Naive thymus-derived CD4-positive, alpha-beta T cell (primary cell): Measurements from ENCODE around the gene ADAMTSL5. TPM values are rescaled to one million over a fixed set of nuclear protein-coding genes. Genes with fewer than 3 reads are reported as not detected.

Experiments
- ATAC-seq: fragments of 150-1000 bp; cut with Tn5 transposase; 2 replicates; pipeline ENCODE4 v1.10.0; 2021; ENCODE audit warnings: mild to moderate bottlenecking, moderate library complexity
- CTCF ChIA-PET: fragments of 350-600 bp; sonication (Branson Sonifier 250); formaldehyde crosslinking; loops from one replicate; lab custom pipeline; 2021; ENCODE audit warnings: antibody characterized with exemption; lab: Charles Lee
- POLR2A ChIA-PET: fragments of 350-600 bp; sonication (Branson Sonifier 250); formaldehyde crosslinking; loops from one replicate; lab custom pipeline; 2021; ENCODE audit warnings: antibody characterized with exemption, inconsistent platforms; lab: Charles Lee
- DNase-seq, 9 donors: peaks; one replicate each; pipeline versions ENCODE4 v3.0.0 to v3.0.0-alpha.2; 2020 to 2022; ENCODE audit warnings: mixed read lengths in 1 of 9
- H3K27ac ChIP-seq: one replicate; pipeline ENCODE4 v1.7.0; 2013; ENCODE audit warnings: mild to moderate bottlenecking, low read depth, low read length, moderate library complexity
- H3K27me3 ChIP-seq, 2 donors: one replicate each; pipeline ENCODE4 v1.7.0; 2013; ENCODE audit warnings: low read length in 2 of 2, mild to moderate bottlenecking in 2 of 2, moderate library complexity in 2 of 2; ENCODE audit not compliant: control insufficient read depth in 2 of 2, insufficient read depth in 2 of 2
- H3K36me3 ChIP-seq, 3 experiments: 1 replicate in 2 of 3; 2 replicates in 1 of 3; pipeline ENCODE4 v1.7.0; 2013; ENCODE audit warnings: low read length in 3 of 3, mild to moderate bottlenecking in 3 of 3, moderate library complexity in 1 of 3; ENCODE audit not compliant: insufficient read depth in 3 of 3, control insufficient read depth in 2 of 3
- H3K4me1 ChIP-seq, 2 donors: one replicate each; pipeline ENCODE4 v1.7.0; 2013; ENCODE audit warnings: low read length in 2 of 2, mild to moderate bottlenecking in 2 of 2, moderate library complexity in 1 of 2; ENCODE audit not compliant: control insufficient read depth in 2 of 2, insufficient read depth in 2 of 2
- H3K4me3 ChIP-seq: 2 replicates; pipeline ENCODE4 v1.7.0; 2013; ENCODE audit warnings: mild to moderate bottlenecking, low read length
- H3K9me3 ChIP-seq, 3 experiments: 1 replicate in 2 of 3; 2 replicates in 1 of 3; pipeline ENCODE4 v1.7.0; 2013; ENCODE audit warnings: low read length in 3 of 3; ENCODE audit not compliant: control insufficient read depth in 2 of 3
- H3K27ac Mint-ChIP-seq, 9 donors: one replicate each; pipeline ENCODE4 v1.8.0; 2020 to 2022; ENCODE audit warnings: mixed read lengths in 9 of 9, mild to moderate bottlenecking in 8 of 9, moderate library complexity in 5 of 9, inconsistent platforms in 2 of 9
- H3K27me3 Mint-ChIP-seq, 5 donors: one replicate each; pipeline ENCODE4 v1.8.0; 2021 to 2022; ENCODE audit warnings: mixed read lengths in 5 of 5, mild to moderate bottlenecking in 1 of 5
- H3K36me3 Mint-ChIP-seq, 5 donors: one replicate each; pipeline ENCODE4 v1.8.0; 2020 to 2022; ENCODE audit warnings: mixed read lengths in 5 of 5, mild to moderate bottlenecking in 3 of 5, inconsistent platforms in 1 of 5
- H3K4me1 Mint-ChIP-seq, 7 donors: one replicate each; pipeline ENCODE4 v1.8.0; 2020 to 2022; ENCODE audit warnings: mixed read lengths in 7 of 7, mild to moderate bottlenecking in 3 of 7, inconsistent platforms in 1 of 7
- H3K4me3 Mint-ChIP-seq, 10 donors: one replicate each; pipeline ENCODE4 v1.8.0; 2020 to 2022; ENCODE audit warnings: mild to moderate bottlenecking in 10 of 10, mixed read lengths in 10 of 10, moderate library complexity in 6 of 10, inconsistent platforms in 2 of 10
- H3K9me3 Mint-ChIP-seq, 11 donors: one replicate each; pipeline ENCODE4 v1.8.0; 2020 to 2022; ENCODE audit warnings: mixed read lengths in 11 of 11, mild to moderate bottlenecking in 4 of 11, inconsistent platforms in 1 of 11, moderate library complexity in 1 of 11
- intact Hi-C, 2 donors: fragments of 100-400 bp; cut with micrococcal nuclease; formaldehyde crosslinking; loops; one replicate each; pipeline ENCODE4 v1.15.1; 2023
- polyA plus RNA-seq, 2 donors: library from polyadenylated mRNA; unstranded; fragments of 300-500 nt; fragmentation: Illumina TruSeq; gene quantifications; one replicate each; pipeline ENCODE4 v1.2.3, GENCODE V29; 2021
- total RNA-seq, 6 experiments: library from RNA in 5 of 6; stranded (reverse) in 5 of 6; gene quantifications; 1 replicate in 5 of 6; 2 replicates in 1 of 6; pipeline ENCODE4 v1.2.3 and lab custom pipeline; 2021 to 2026

The ADAMTSL5 gene, protein sequence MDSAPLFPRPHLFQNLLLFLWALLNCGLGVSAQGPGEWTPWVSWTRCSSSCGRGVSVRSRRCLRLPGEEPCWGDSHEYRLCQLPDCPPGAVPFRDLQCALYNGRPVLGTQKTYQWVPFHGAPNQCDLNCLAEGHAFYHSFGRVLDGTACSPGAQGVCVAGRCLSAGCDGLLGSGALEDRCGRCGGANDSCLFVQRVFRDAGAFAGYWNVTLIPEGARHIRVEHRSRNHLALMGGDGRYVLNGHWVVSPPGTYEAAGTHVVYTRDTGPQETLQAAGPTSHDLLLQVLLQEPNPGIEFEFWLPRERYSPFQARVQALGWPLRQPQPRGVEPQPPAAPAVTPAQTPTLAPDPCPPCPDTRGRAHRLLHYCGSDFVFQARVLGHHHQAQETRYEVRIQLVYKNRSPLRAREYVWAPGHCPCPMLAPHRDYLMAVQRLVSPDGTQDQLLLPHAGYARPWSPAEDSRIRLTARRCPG
- total RNA-seq (1 to 10 TPM; 3.6 to 9.9 (median 6.0) TPM), polyA plus RNA-seq (1 to 10 TPM; 4.3 to 4.8 TPM), total RNA-seq (lab: John Stamatoyannopoulos, UW) (5.4 reads per million, percentile 25 among the genes with 10 or more reads in this experiment)

GRCh38 chr19:1512671-1513498 lies at the start of gene ADAMTSL5:
ADAMTSL5 (minus strand) TSS chr19:1513019; CDS start chr19:1510943, 2,076 bp downstream.
- intact Hi-C loops, result loop anchor here (1.0 to 10.0 kb wide), 6 partner anchors 10 to 75 kb away; partner anchors contain the start of genes PCSK4 (in 1 of the 2), REEP6 (in 1 of the 2) and RPS15 (in 1 of the 2)
- Mint-ChIP-seq H3K36me3 (peaks cover 0 to 1% (median 0%) of the 10 kb centered on the region in 5 donors), H3K27me3 (peaks cover 0 to 25% (median 0%) of the 10 kb centered on the region in 5 donors), H3K9me3 (peaks cover 0 to 4% (median 0%) of the 10 kb centered on the region in 11 donors), H3K4me1 (peaks cover 1 to 32% (median 18%) of the 10 kb centered on the region in 7 donors), H3K27ac (peak within 1 kb of the TSS in 5 of 9 donors; percentile 44 to 75 (median 63)), H3K4me3 (peak within 1 kb of the TSS; percentile 64 to 85 (median 74))
- Histone ChIP-seq H3K4me1 (peaks cover 0 to 13% of the 10 kb centered on the region in 2 donors), H3K9me3 (no peaks in the 10 kb centered on the region), H3K27me3 (no peaks in the 10 kb centered on the region), H3K36me3 (no peaks in the 10 kb centered on the region), H3K27ac (peak within 1 kb of the TSS; percentile 67), H3K4me3 (peak within 1 kb of the TSS; percentile 59)
- ChIA-PET POLR2A (no interaction called here), CTCF (no interaction called here)
- DNase-seq (peak in 8 of 9 donors; percentile 34 to 82 (median 50)), ATAC-seq (peak; percentile 73)

DNA sequence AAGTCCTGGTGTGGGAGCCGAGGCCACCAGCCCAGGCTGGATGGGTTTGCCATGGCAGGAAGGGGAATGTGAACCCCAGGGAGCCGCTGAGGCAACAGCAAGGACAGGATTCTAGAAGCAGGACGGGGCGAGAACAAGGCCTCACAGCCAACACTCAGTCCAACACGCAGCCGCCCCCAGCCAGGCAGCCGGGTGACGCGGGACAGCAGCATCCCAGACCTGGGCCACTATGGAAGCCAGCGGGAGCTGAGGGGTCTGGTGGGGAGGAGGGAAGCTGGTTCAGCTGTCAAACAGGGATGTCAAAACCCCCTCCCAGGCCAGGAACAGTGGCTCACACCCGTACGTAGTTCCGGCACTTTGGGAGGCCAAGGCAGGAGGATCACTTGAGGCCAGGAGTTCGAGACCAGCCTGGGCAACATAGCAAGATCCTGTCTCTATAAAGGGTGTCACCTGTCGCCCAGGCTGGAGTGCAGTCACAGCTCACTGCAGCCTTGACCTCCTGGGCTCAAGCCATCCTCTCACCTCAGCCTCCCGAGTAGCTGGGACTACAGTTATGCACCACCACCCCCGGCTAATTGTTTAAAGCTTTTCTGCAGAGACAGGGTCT lies 48.5 kb upstream of the ADAMTSL5 start:
- Histone ChIP-seq H3K36me3 (no peaks in the 10 kb centered on the region), H3K9me3 (no peaks in the 10 kb centered on the region), H3K27me3 (no peaks in the 10 kb centered on the region), H3K27ac (no peak overlapping the region), H3K4me3 (no peak overlapping the region), H3K4me1 (no peaks in the 10 kb centered on the region)
- Mint-ChIP-seq H3K27ac (no peak overlapping the region), H3K36me3 (no peaks in the 10 kb centered on the region), H3K4me3 (no peak overlapping the region), H3K27me3 (peaks cover 0 to 13% (median 0%) of the 10 kb centered on the region in 5 donors), H3K9me3 (peaks cover 0 to 2% (median 0%) of the 10 kb centered on the region in 11 donors), H3K4me1 (peaks cover 0 to 4% (median 0%) of the 10 kb centered on the region in 7 donors)
- ChIA-PET POLR2A (no interaction called here), CTCF (no interaction called here)
- intact Hi-C loops, result no loop called here
- ATAC-seq (no peak), DNase-seq (no peak)

- POLR2A ChIA-PET, result no interaction called here
These were observed 47.6 kb upstream of the ADAMTSL5 start for GRCh38 chr19:1560286-1560882.

GRCh38 chr19:1558552-1558951 lies 45.7 kb upstream of the ADAMTSL5 start:
- DNase-seq (no peak), ATAC-seq (no peak)
- Histone ChIP-seq H3K27me3 (no peaks in the 10 kb centered on the region), H3K4me1 (no peaks in the 10 kb centered on the region), H3K36me3 (no peaks in the 10 kb centered on the region), H3K4me3 (no peak overlapping the region), H3K9me3 (no peaks in the 10 kb centered on the region), H3K27ac (no peak overlapping the region)
- POLR2A ChIA-PET, result no interaction called here
- Mint-ChIP-seq H3K36me3 (no peaks in the 10 kb centered on the region), H3K4me3 (no peak overlapping the region), H3K4me1 (peaks cover 0 to 4% (median 0%) of the 10 kb centered on the region in 7 donors), H3K27me3 (no peaks in the 10 kb centered on the region), H3K27ac (no peak overlapping the region), H3K9me3 (no peaks in the 10 kb centered on the region)
- intact Hi-C loops, result no loop called here
- CTCF ChIA-PET, result no interaction called here

More at GRCh38 chr19:1560286-1560882, 47.6 kb upstream of the ADAMTSL5 start:
- intact Hi-C loops, result no loop called here
- Histone ChIP-seq H3K4me1 (no peaks in the 10 kb centered on the region), H3K27ac (no peak overlapping the region), H3K4me3 (no peak overlapping the region), H3K9me3 (no peaks in the 10 kb centered on the region), H3K36me3 (no peaks in the 10 kb centered on the region), H3K27me3 (no peaks in the 10 kb centered on the region)
- DNase-seq (no peak), ATAC-seq (no peak)
- H3K4me3 Mint-ChIP-seq, result no peak overlapping the region
- no peaks in the 10 kb centered on the region for H3K36me3 Mint-ChIP-seq
- H3K27ac Mint-ChIP-seq, result no peak overlapping the region
- H3K4me1 Mint-ChIP-seq, result peaks cover 0 to 4% (median 0%) of the 10 kb centered on the region in 7 donors
- H3K27me3 Mint-ChIP-seq, result peaks cover 0 to 7% (median 0%) of the 10 kb centered on the region in 5 donors
- CTCF ChIA-PET, result no interaction called here
- peaks cover 0 to 2% (median 0%) of the 10 kb centered on the region in 11 donors for H3K9me3 Mint-ChIP-seq

GRCh38 chr19:1556390-1557070 lies 43.7 kb upstream of the ADAMTSL5 start:
- H3K36me3 ChIP-seq, result no peaks in the 10 kb centered on the region
- ChIA-PET POLR2A (no interaction called here), CTCF (no interaction called here)
- no peaks in the 10 kb centered on the region for H3K9me3 Mint-ChIP-seq
- H3K4me3 Mint-ChIP-seq, result no peak overlapping the region
- H3K27ac ChIP-seq, result no peak overlapping the region
- ATAC-seq (no peak), DNase-seq (no peak)
- H3K4me1 ChIP-seq, result no peaks in the 10 kb centered on the region
- H3K27me3 Mint-ChIP-seq, result peaks cover 0 to 10% (median 5%) of the 10 kb centered on the region in 5 donors
- peaks cover 0 to 4% (median 0%) of the 10 kb centered on the region in 7 donors for H3K4me1 Mint-ChIP-seq
- H3K27ac Mint-ChIP-seq, result no peak overlapping the region
- H3K36me3 Mint-ChIP-seq, result no peaks in the 10 kb centered on the region
- no peak overlapping the region for H3K4me3 ChIP-seq
- no peaks in the 10 kb centered on the region for H3K27me3 ChIP-seq
- no peaks in the 10 kb centered on the region for H3K9me3 ChIP-seq
- intact Hi-C loops, result no loop called here
